NCI-H748 treated with DMSO at 0.1 percent for 48 hours (cell line): ENCODE data around the gene HCCS.
"Not testable (repeated sequence)": the region's sequence is repeated elsewhere in the genome, so short reads cannot be mapped to it uniquely, and the experiment has no call there.

ENCODE experiments used
- DNase-seq: peaks from one replicate; lab custom pipeline; 2025; lab: John Stamatoyannopoulos, UW

HCCS gene

GRCh38 chrX:11123087-11123486 lies 12.0 kb downstream of the HCCS start:
- not testable (repeated sequence) for DNase-seq

GRCh38 chrX:11124112-11124511 lies 13.0 kb downstream of the HCCS start:
- no peak for DNase-seq

GRCh38 chrX:11125060-11125459 lies 13.9 kb downstream of the HCCS start:
- no peak for DNase-seq

GRCh38 chrX:11129534-11130105 lies 18.5 kb downstream of the HCCS start:
- no peak for DNase-seq

- DNase-seq, result no peak
Measured at GRCh38 chrX:11130136-11130535, 19.0 kb downstream of the HCCS start.

GRCh38 chrX:11131146-11131545 lies 20.0 kb downstream of the HCCS start:
- no peak for DNase-seq

- no peak for DNase-seq
Measured at GRCh38 chrX:11135564-11136185, 24.5 kb downstream of the HCCS start.

- DNase-seq, result no peak
Measured at GRCh38 chrX:11137543-11138139, 26.5 kb downstream of the HCCS start.

GRCh38 chrX:11138498-11139390 lies 27.6 kb downstream of the HCCS start:
- no peak for DNase-seq

- DNase-seq, result peak; percentile 87
Measured at GRCh38 chrX:11143931-11144678, 33.0 kb downstream of the HCCS start.

GRCh38 chrX:11146411-11146810 lies 35.3 kb downstream of the HCCS start:
- no peak for DNase-seq

- no peak for DNase-seq
Measured at GRCh38 chrX:11148401-11148800, 37.3 kb downstream of the HCCS start.

- DNase-seq, result peak; percentile 76
Measured at GRCh38 chrX:11151799-11152559, 40.8 kb downstream of the HCCS start.

- no peak for DNase-seq
Measured at GRCh38 chrX:11159149-11159548, 48.0 kb downstream of the HCCS start.

- DNase-seq, result no peak
Measured at GRCh38 chrX:11164433-11164832, 53.3 kb downstream of the HCCS start.

- no peak for DNase-seq
Measured at GRCh38 chrX:11171956-11172355, 60.8 kb downstream of the HCCS start.

- DNase-seq, result no peak
Measured at GRCh38 chrX:11172415-11172814, 61.3 kb downstream of the HCCS start.
